ENCODE data around the gene MAF. TPM values are rescaled to one million over a fixed set of nuclear protein-coding genes. Genes with fewer than 3 reads are reported as not detected.

MAF gene
- total RNA-seq, 1 experiment from 2014 or later: 1.3 TPM

DNA sequence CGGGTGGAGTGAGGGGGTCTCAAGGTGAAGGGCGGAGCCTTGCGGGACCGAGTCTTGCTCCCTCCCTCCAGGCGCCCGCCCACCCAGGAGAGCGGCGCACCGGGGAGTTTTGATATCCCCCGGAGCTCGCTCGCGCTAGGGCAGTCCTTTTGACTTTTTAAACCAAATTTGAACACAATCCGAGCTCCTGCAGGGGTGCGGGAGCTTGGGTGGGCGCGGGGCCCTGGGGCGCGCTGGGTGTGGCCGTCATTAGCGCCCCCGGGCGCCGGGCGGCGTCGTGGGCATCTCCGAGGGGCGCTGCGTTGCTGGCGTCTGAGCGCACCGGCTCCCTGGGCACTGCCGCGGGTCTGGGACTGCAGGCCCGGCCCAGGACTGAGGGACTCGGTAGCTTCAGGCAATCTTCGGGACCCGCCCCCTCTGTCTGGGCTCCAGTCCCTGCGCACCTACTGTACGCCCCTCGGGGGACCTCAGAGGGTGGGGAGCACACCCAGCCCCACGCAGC is 10.9 kb downstream of the MAF start:
- DNase-seq (ENCODE audit: low read depth): no peak

GRCh38 chr16:79587897-79588296 is 12.6 kb downstream of the MAF start:
- no peak for DNase-seq (ENCODE audit: low read depth)

GRCh38 chr16:79587296-79587695 is 13.2 kb downstream of the MAF start:
- no peak for DNase-seq (ENCODE audit: low read depth)

- DNase-seq (ENCODE audit: low read depth): no peak
Observed at GRCh38 chr16:79582789-79583188, 17.7 kb downstream of the MAF start.

- DNase-seq (ENCODE audit: low read depth): no peak
Observed at GRCh38 chr16:79580453-79581191, 19.9 kb downstream of the MAF start.

GRCh38 chr16:79576602-79577001 is 23.9 kb downstream of the MAF start:
- no peak for DNase-seq (ENCODE audit: low read depth)

DNA sequence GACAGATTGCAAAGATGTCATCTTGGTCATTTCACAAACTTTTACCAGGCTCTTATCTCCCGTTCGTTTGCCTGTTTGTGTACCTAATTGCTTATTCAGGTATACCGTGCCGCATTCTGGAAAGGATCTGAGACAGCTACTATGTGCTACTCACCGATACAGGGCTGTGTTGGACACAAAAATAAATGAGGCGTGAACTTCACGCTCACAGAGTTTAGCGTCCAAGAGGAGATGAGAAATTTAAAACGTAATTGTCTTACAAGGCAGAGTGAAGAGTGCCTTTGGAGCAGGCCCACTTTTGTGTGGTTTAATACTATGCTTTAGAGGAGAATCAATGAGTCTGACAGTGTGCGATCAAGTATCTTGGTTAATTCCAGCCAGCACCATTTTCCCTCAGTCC is 26.7 kb downstream of the MAF start:
- no peak for DNase-seq (ENCODE audit: low read depth)

DNA sequence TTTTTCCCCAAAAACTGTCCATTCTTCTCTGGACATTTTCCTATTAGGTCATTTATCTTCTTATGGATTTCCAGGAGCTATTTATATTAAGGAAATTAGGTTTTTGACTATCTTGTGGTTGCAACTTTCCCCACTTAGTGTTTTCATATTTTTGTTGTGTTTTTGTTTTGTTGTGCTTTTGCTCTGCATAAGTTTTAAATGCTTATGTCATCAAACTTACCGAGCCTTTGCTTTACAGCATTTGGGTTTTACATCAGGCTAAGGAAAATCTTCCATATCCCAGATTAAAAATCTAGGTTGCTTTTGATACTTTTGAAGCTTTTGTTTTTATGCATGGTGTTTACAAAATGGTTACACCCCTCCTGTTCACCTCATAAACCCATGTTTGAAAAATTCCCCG is 27.5 kb downstream of the MAF start:
- DNase-seq (ENCODE audit: low read depth): no peak

GRCh38 chr16:79571903-79572535 is 28.5 kb downstream of the MAF start:
- DNase-seq (ENCODE audit: low read depth): no peak

DNA sequence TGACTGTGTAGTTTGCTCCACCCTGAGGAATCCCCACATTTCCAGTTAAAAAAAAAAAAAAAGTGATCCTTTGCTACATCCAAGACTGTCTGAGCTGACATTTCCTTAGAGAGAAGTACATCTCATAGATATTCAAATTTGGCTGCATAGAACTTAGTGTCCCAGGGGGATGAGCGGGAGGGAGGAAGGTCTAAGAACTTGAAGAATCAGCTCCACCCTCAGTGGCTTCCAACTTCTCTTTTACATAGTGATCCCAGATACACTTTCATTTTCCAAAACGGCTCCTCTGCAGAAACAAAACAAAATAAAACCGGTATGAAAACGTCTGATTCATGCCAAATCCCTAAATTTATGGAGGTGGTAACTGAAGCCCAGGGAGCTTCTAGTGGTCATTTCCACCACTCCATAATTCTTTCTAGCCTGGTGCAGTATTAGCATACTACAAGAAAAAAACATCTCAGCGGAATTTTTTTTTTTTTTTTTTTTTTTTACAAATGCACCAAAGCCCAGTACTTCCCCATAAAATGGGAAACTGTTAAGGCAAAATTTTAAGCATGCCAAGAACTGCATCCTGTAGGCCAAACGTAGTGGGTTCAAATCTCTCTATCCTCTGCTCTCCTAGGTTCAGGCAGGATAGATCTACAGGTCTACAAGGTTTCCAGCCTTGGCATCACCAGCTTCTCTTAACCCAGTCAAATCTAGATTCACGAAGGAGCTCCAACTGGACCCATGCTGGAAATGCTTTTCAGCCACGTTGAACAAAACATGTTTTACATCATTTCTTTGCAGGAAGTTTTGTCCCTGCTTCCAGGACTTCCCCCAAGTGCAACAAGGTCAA is 29.3 kb downstream of the MAF start:
- DNase-seq (ENCODE audit: low read depth): no peak

- DNase-seq (ENCODE audit: low read depth): no peak
Observed at GRCh38 chr16:79564671-79565107, 35.8 kb downstream of the MAF start.

DNA sequence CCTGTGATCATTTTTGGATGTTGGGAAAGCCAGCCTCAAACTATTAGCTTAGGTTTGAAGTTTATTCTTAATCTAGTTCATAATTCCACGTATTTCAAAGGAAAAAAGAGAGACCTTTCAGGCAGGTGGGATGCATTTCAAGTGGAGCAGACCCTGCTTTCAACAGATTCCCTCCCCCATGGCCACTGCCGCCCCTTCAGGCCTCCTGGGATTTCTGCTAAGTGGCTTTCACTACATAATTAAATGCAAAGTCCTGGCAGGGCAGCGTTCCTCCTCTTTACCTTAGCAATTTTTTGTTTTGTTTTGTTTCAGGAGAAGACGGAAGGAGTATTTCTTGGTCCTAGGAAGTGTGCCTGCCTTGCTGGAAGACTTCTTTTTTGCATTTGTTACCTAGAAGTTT is 36.6 kb downstream of the MAF start:
- DNase-seq (ENCODE audit: low read depth): no peak

- no peak for DNase-seq (ENCODE audit: low read depth)
Observed at GRCh38 chr16:79562166-79562823, 38.2 kb downstream of the MAF start.

DNA sequence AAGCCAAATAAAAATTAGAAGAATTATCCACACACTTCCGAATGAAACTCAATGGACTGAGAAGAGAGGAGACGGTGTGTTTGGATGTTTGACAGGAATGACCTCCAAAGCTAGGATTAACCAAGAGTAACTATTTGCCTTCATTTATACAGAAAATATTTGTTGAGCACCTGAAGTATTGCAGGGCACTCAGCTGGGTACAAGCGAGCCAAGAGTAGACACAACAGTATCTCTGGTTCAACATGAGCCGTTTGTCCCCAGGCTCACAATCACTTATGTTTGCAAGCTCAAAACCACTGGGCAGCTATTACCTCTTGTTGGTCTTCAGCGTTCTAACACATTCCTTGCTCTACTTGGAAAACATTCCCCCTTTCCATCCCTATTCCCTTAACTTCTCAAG is 38.8 kb downstream of the MAF start:
- DNase-seq (ENCODE audit: low read depth): no peak

DNA sequence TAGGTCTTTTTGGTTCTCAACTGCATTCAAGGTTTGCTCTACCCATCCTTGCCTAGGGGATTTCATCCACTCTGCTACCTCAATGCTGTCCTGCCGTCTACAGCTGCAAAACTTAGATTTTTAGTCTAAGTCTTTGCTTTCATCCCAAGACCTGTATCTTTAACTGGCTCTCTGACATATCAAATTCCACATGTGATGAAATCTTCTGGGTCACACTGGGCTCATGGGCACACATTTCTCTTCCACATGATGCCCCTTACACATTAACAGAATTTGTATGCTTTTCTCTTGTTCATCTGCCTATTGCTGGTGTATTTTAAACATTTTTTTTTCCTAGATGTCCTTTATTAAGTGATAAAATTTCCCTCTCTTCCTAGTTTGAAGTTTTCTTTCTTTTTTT is 39.6 kb downstream of the MAF start:
- DNase-seq (ENCODE audit: low read depth): no peak

DNA sequence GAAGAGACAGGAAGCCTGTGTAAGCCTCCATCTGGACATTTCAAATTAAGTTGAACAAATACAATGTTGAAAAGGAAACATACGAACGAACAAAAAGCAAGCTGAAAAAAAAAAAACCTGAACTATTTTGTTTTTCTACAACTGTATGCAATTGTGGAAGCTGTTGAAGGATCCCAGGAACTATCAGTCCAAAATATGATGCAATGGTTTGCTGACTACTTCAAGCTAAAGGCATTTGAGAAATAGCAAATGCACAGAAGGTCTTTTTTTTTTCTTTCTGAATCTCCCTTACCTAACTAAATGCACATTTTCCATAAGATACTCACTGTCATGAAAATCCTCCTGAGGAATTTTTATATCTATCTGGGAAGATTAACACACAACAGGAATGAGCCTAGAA is 40.2 kb downstream of the MAF start:
- DNase-seq (ENCODE audit: low read depth): no peak

DNA sequence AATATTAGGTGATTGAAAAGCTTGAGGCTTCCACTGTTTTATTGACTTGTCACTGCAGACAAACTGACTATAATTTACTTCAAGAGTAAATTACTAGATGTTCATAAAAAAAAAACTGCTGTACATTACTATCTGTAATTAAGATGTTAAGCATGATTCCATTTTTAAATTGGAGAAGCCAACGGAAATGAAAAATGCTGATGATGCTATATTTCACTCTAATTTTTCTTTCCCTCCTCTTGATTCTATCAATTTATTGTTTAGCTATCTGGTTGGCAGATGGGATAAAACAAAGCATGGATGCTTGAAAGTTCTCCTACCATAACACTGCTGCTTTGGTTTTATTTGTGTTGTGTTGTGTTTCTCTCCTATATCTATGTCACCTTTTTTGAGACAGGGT is 41.0 kb downstream of the MAF start:
- no peak for DNase-seq (ENCODE audit: low read depth)

DNA sequence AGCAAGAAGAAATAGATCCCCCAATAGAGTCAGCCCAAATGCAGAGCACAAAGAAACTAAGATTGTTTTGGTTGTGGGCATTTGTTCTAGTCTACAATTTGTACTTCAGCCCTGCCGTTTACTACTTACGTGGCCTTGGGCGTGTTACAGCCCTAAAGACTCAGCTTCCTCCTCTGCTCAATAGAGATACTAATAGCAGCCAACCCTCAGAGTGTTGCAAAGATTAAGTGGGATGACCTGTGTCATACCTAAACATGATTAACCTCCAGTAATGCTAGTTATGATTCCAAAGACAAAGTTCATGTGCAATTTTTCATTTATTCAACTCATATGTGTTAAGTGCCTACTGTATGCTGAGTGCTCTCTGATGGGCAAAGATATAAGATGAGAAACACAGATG is 43.1 kb downstream of the MAF start:
- no peak for DNase-seq (ENCODE audit: low read depth)

DNA sequence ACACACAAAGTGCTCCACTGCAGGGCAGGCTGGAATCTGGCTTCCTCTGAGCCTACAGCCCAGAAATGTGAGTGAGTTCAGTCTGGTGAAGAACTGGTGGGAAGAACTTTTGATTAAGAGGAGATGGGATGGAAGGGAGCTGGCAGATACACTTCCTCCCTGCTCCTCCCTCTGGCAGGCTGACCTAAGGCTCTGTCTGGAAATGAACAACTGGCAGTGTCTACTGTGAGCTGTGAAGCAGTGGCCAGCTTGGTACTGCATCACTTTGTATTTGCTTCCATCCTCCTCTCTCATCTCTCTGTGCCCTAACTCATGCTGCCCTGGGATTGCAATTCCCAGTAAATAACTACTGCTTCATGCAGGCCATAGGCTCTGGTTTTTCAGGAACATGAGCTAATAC is 45.6 kb downstream of the MAF start:
- no peak for DNase-seq (ENCODE audit: low read depth)

GRCh38 chr16:79550373-79550772 is 50.2 kb downstream of the MAF start:
- DNase-seq (ENCODE audit: low read depth): no peak

GRCh38 chr16:79547085-79547484 is 53.5 kb downstream of the MAF start:
- DNase-seq (ENCODE audit: low read depth): no peak
